ENCODE measurements around the gene USP5. TPM values are rescaled to one million over a fixed set of nuclear protein-coding genes. Genes with fewer than 3 reads are reported as not detected.
"Not testable (repeated sequence)": the region's sequence is repeated elsewhere in the genome, so short reads cannot be mapped to it uniquely, and the experiment has no call there.

USP5 gene
- polyA plus RNA-seq, 2 of the 4 experiments (the other 2 are of a cell fraction): 58.6 to 78.2 TPM

DNA sequence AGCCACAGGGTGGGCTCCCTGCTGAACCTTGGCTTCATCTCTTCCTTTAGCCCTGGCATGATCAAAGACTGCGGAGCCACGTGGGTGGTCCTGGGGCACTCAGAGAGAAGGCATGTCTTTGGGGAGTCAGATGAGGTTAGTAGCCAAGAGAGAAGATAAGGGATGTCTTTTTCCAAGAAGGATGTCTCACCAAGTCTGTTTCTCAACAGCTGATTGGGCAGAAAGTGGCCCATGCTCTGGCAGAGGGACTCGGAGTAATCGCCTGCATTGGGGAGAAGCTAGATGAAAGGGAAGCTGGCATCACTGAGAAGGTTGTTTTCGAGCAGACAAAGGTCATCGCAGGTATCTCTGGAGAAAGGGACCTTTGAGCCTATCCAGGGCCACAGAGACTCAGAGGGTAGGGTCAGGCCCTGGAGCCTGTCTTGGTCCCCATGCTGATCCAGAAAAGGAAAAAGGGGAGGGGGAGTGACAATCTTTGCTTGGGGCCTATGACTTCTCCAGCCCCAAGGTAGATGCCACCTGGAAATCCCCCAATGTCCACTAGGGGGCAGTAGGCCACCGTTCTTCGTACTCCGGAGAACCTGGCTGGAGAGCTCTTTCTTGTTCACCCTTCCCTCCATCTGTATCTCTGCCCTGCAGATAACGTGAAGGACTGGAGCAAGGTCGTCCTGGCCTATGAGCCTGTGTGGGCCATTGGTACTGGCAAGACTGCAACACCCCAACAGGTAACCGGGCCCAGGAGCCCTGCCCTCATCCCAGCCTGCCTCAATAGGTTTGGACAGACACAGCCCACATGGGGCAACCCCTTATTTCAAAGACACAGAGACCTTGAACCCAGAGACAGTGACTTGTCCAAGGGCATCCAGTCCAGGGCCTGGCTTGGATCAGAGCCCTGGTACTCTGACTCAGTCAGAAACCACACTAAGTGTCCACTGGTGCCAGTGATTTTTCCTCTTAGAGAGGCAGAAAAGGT, 17.4 kb downstream of the USP5 start (continued):
- TF ChIP-seq, protein P1, sequence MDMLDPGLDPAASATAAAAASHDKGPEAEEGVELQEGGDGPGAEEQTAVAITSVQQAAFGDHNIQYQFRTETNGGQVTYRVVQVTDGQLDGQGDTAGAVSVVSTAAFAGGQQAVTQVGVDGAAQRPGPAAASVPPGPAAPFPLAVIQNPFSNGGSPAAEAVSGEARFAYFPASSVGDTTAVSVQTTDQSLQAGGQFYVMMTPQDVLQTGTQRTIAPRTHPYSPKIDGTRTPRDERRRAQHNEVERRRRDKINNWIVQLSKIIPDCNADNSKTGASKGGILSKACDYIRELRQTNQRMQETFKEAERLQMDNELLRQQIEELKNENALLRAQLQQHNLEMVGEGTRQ (IDR thresholded peaks at IDR 0.05): no peak
- TF ChIP-seq PHF8 (IDR thresholded peaks at IDR 0.05; ENCODE audit: borderline replicate concordance, low read depth) (no peak), NFE2L2 (conservative IDR thresholded peaks at IDR 0.05; ENCODE audit: low read length) (no peak), RAD21 (conservative IDR thresholded peaks at IDR 0.05 in 1 of 2, IDR thresholded peaks at IDR 0.05 in 1 of 2) (peak; percentile 77 to 80), FOSB (CRISPR knock-in tag; IDR thresholded peaks at IDR 0.05) (no peak), SREBF2 (IDR thresholded peaks at IDR 0.05) (no peak), ESRRA (IDR thresholded peaks at IDR 0.05; ENCODE audit: borderline replicate concordance, low read length) (no peak), HDAC2 (IDR thresholded peaks at IDR 0.05) (no peak), RFX5 (IDR thresholded peaks at IDR 0.05) (no peak), CBX8 (IDR thresholded peaks at IDR 0.05) (no peak), GATA3 (IDR thresholded peaks at IDR 0.05; ENCODE audit: borderline replicate concordance) (0 out of 2 replicates have a peak, but pooled peaks have one; percentile 20), ZFP36 (IDR thresholded peaks at IDR 0.05; ENCODE audit: borderline replicate concordance, partially characterized antibody) (no peak), CHD4 (IDR thresholded peaks at IDR 0.05; ENCODE audit: borderline replicate concordance) (no peak), RNF2 (IDR thresholded peaks at IDR 0.05; ENCODE audit: borderline replicate concordance, low read depth) (no peak), ZC3H11A (IDR thresholded peaks at IDR 0.05) (no peak), POLR2A (IDR thresholded peaks at IDR 0.05; ENCODE audit: low read length) (peak; percentile 18; the same call in 1 of the 2 replicates), MAZ (IDR thresholded peaks at IDR 0.05; ENCODE audit: borderline replicate concordance, low read depth, low read length) (no peak), RARB (CRISPR knock-in tag; IDR thresholded peaks at IDR 0.05) (no peak), JUNB (IDR thresholded peaks at IDR 0.05) (no peak), HOXB13 (CRISPR knock-in tag; IDR thresholded peaks at IDR 0.05; ENCODE audit: low read depth) (no peak), EP300 (IDR thresholded peaks at IDR 0.05) (no peak), POLR2AphosphoS2 (conservative IDR thresholded peaks at IDR 0.05; ENCODE audit: low read length) (0 out of 2 replicates have a peak, but pooled peaks have one; percentile 48), TFCP2L1 (CRISPR knock-in tag; IDR thresholded peaks at IDR 0.05) (no peak), HOXA7 (CRISPR knock-in tag; IDR thresholded peaks at IDR 0.05) (no peak), NR3C1 (IDR thresholded peaks at IDR 0.05) (no peak)
- TF ChIP-seq, protein P2, sequence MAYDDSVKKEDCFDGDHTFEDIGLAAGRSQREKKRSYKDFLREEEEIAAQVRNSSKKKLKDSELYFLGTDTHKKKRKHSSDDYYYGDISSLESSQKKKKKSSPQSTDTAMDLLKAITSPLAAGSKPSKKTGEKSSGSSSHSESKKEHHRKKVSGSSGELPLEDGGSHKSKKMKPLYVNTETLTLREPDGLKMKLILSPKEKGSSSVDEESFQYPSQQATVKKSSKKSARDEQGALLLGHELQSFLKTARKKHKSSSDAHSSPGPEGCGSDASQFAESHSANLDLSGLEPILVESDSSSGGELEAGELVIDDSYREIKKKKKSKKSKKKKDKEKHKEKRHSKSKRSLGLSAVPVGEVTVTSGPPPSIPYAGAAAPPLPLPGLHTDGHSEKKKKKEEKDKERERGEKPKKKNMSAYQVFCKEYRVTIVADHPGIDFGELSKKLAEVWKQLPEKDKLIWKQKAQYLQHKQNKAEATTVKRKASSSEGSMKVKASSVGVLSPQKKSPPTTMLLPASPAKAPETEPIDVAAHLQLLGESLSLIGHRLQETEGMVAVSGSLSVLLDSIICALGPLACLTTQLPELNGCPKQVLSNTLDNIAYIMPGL (CRISPR knock-in tag; IDR thresholded peaks at IDR 0.05; ENCODE audit: borderline replicate concordance): no peak
- TF ChIP-seq, protein P3, sequence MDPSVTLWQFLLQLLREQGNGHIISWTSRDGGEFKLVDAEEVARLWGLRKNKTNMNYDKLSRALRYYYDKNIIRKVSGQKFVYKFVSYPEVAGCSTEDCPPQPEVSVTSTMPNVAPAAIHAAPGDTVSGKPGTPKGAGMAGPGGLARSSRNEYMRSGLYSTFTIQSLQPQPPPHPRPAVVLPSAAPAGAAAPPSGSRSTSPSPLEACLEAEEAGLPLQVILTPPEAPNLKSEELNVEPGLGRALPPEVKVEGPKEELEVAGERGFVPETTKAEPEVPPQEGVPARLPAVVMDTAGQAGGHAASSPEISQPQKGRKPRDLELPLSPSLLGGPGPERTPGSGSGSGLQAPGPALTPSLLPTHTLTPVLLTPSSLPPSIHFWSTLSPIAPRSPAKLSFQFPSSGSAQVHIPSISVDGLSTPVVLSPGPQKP (IDR thresholded peaks at IDR 0.05; ENCODE audit: low read depth, low read length): no peak
- TF ChIP-seq, protein P4, sequence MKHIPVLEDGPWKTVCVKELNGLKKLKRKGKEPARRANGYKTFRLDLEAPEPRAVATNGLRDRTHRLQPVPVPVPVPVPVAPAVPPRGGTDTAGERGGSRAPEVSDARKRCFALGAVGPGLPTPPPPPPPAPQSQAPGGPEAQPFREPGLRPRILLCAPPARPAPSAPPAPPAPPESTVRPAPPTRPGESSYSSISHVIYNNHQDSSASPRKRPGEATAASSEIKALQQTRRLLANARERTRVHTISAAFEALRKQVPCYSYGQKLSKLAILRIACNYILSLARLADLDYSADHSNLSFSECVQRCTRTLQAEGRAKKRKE (CRISPR knock-in tag; IDR thresholded peaks at IDR 0.05; ENCODE audit: low read depth): no peak
- TF ChIP-seq, protein P5, sequence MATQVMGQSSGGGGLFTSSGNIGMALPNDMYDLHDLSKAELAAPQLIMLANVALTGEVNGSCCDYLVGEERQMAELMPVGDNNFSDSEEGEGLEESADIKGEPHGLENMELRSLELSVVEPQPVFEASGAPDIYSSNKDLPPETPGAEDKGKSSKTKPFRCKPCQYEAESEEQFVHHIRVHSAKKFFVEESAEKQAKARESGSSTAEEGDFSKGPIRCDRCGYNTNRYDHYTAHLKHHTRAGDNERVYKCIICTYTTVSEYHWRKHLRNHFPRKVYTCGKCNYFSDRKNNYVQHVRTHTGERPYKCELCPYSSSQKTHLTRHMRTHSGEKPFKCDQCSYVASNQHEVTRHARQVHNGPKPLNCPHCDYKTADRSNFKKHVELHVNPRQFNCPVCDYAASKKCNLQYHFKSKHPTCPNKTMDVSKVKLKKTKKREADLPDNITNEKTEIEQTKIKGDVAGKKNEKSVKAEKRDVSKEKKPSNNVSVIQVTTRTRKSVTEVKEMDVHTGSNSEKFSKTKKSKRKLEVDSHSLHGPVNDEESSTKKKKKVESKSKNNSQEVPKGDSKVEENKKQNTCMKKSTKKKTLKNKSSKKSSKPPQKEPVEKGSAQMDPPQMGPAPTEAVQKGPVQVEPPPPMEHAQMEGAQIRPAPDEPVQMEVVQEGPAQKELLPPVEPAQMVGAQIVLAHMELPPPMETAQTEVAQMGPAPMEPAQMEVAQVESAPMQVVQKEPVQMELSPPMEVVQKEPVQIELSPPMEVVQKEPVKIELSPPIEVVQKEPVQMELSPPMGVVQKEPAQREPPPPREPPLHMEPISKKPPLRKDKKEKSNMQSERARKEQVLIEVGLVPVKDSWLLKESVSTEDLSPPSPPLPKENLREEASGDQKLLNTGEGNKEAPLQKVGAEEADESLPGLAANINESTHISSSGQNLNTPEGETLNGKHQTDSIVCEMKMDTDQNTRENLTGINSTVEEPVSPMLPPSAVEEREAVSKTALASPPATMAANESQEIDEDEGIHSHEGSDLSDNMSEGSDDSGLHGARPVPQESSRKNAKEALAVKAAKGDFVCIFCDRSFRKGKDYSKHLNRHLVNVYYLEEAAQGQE (IDR thresholded peaks at IDR 0.05): peak; percentile 40; the same call in 1 of the 2 replicates

DNA sequence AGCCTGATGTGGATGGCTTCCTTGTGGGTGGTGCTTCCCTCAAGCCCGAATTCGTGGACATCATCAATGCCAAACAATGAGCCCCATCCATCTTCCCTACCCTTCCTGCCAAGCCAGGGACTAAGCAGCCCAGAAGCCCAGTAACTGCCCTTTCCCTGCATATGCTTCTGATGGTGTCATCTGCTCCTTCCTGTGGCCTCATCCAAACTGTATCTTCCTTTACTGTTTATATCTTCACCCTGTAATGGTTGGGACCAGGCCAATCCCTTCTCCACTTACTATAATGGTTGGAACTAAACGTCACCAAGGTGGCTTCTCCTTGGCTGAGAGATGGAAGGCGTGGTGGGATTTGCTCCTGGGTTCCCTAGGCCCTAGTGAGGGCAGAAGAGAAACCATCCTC, 18.4 kb downstream of the USP5 start:
- FAIRE-seq; H3K4me3 ChIP-seq; DNase-seq (ENCODE audit: low read depth in 1 of 2, low spot score in 1 of 2); ATAC-seq; H3K9me3 ChIP-seq: not testable (repeated sequence)
- POLR2A ChIA-PET: interaction anchor here (1.9 to 6.0 kb wide), 3 partner anchors 18 to 56 kb away, joined by 12 to 105 read pairs (median 74); partner anchors contain the start of genes CDCA3 and USP5
- H3K4me1 ChIP-seq: peaks cover 52% of the 10 kb centered on the region
- peak overlapping the region; percentile 100 for H3K4me2 ChIP-seq
- 52% methylated on average over 4 of the region's 4 CpGs for WGBS (ENCODE audit: missing lambda C conversion rate)
- peak overlapping the region; percentile 7 to 97; a peak in 3 of 6 replicates for H3K27ac ChIP-seq
- CTCF ChIA-PET: interaction anchor here (1.4 to 17.9 kb wide), 17 partner anchors 11 to 117 kb away, joined by 3 to 399 read pairs (median 15); partner anchors contain the start of genes ATN1, C12orf57, CDCA3 and ENO2

Measured in A549 (cell line).